GM13976 (cell line): ENCODE data around the gene NFYA.

Experiments used
- DNase-seq: peaks from one replicate; pipeline ENCODE4 v3.0.0; 2012; ENCODE audit warnings: low spot score
- CTCF ChIP-seq: IDR thresholded peaks from 2 replicates; pipeline ENCODE4 v1.5.1; 2012; ENCODE audit warnings: borderline replicate concordance, mild to moderate bottlenecking; ENCODE audit not compliant: insufficient read depth; ENCODE audit errors: extremely low read depth, missing control alignments, control extremely low read depth
- in situ Hi-C: fragments of 300-500 bp; cut with MboI; formaldehyde crosslinking; loops from one replicate; pipeline ENCODE4 v1.12.0; 2022; ENCODE audit warnings: low sequenced_read_pairs, mixed read lengths, inconsistent platforms; ENCODE audit not compliant: unreplicated experiment

The NFYA gene

GRCh38 chr6:41059556-41059955 is 13.2 kb upstream of the NFYA start:
- in situ Hi-C loops = no loop called here
- TF ChIP-seq CTCF = no peak
- DNase-seq = no peak

- TF ChIP-seq CTCF = no peak
- in situ Hi-C loops = no loop called here
- no peak for DNase-seq
These were observed 11.5 kb upstream of the NFYA start for GRCh38 chr6:41061196-41061726.

DNA sequence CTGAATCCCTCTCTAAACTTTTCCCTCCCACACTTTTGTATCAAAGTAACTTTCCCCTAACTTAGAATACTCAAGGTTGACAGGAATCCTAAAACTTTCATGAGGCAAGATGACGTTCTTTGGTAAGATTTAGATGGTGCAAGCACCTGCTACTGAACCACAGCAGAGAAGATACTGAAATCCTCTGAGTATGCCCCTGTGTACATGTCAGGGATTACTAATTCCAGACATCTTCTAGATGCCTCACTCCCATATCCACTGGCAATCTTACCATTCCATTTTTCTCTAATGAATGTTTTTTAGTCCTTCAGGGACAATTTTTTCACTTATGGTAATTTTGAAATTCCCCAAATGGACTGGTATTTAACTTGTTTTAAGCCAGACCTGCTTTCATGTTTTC is 10.7 kb upstream of the NFYA start:
- in situ Hi-C loops = no loop called here
- no peak for DNase-seq
- no peak for TF ChIP-seq CTCF

DNA sequence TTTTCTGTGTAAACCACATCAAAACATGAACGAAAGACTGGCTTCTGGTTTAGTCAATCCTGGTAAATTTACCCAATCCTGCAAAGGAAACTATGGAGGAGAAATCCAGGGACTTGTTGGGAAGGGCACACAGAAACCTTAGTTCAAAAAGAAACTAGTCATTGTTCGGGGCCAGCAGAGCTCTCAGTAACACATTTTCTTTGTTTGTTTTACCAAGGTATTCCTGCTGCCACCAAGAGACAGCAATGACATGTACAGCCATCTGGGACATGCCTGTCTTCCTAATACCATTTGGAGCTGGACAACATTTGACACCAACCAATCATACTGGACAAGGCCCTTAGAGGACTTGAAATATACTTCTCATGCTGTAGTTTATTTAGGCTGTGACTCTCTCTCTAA is 8.9 kb upstream of the NFYA start:
- in situ Hi-C loops = no loop called here
- no peak for DNase-seq
- TF ChIP-seq CTCF = no peak

GRCh38 chr6:41064841-41065240 is 7.9 kb upstream of the NFYA start:
- no peak for DNase-seq
- in situ Hi-C loops = no loop called here
- TF ChIP-seq CTCF = no peak

- in situ Hi-C loops = no loop called here
- TF ChIP-seq CTCF = no peak
- no peak for DNase-seq
These were observed 7.2 kb upstream of the NFYA start for GRCh38 chr6:41065550-41066026.
